ENCODE data around the gene STIMATE. TPM values are rescaled to one million over a fixed set of nuclear protein-coding genes. Genes with fewer than 3 reads are reported as not detected.

Gene STIMATE
- polyA plus RNA-seq, 2 donors = 6.0 to 7.4 TPM

DNA sequence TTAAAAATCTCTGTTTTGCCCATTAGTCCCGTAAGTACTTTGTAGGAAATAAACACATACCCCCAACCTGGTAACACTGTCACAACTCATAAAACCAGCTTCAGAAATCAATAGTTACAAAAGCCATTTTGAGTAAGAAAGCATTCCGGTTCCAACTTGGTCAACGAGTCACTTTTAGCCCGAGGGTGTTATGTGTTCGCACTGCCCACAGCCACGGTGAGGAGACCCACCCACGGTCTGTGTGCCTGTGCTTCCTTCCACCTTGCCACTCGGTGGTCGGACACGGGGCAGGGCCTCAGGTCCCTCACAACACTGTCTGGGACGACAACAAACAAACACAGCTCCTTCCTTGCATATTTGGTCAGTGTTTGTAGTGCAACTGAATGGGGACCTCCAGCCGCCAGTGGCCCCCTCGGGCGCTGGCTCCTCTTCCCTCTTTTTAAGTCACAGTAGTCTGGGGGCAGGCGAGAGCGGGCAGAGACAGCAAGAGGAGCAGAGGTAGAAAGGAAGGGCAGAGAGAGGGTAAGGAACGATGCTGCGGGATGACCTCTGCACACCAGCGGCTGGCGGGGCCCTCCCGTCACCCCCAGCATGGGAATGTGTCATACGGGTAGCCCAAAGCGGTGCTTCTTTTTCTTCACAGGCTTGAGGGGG, 57.3 kb downstream of the STIMATE start:
- H3K36me3 ChIP-seq (ENCODE audit: control insufficient read depth in 2 of 2, insufficient read depth in 2 of 2, low read length in 1 of 2) = peaks cover 9 to 19% of the 10 kb centered on the region in 2 donors

DNA sequence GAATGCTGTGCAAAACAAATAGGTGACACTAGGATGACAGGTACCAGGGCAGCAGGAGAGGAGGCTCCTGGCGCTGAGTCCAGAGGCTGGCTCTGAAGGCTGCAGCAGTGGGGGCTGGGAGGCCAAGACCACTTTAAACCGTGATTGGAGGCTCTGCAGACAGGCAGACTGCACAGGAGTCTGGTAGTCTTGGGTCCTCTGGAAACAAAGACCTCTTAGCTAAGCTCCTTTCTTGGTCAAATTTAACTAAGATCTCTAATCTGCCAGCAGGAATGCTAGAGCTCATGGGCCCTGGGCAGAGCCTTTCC, 58.1 kb downstream of the STIMATE start:
- Histone ChIP-seq H3K4me1 (ENCODE audit: control insufficient read depth in 2 of 2, insufficient read depth in 2 of 2, low read length in 1 of 2) (peaks cover 2 to 7% of the 10 kb centered on the region in 2 donors), H3K9me3 (ENCODE audit: control insufficient read depth in 2 of 2, insufficient read depth in 1 of 2, low read depth in 1 of 2, low read length in 1 of 2) (no peaks in the 10 kb centered on the region), H3K27ac (ENCODE audit: low read depth in 2 of 2, low read length in 1 of 2) (no peak overlapping the region), H3K27me3 (ENCODE audit: control insufficient read depth in 1 of 2, insufficient read depth in 2 of 2, low read length in 2 of 2) (no peaks in the 10 kb centered on the region), H3K4me3 (ENCODE audit: low read depth in 1 of 2, low read length in 2 of 2) (no peak overlapping the region), H3K36me3 (ENCODE audit: control insufficient read depth in 2 of 2, insufficient read depth in 2 of 2, low read length in 1 of 2) (peaks cover 9 to 19% of the 10 kb centered on the region in 2 donors)
- WGBS, 2 donors = 82 to 88% methylated on average over 2 of the region's 2 CpGs

More for the DNA sequence above, 57.3 kb downstream of the STIMATE start:
- WGBS, 2 donors = 86 to 88% methylated on average over 19 to 23 of the region's 23 CpGs
- H3K4me3 ChIP-seq (ENCODE audit: low read depth in 1 of 2, low read length in 2 of 2) = no peak overlapping the region
- no peaks in the 10 kb centered on the region for H3K27me3 ChIP-seq (ENCODE audit: control insufficient read depth in 1 of 2, insufficient read depth in 2 of 2, low read length in 2 of 2)
- H3K4me1 ChIP-seq (ENCODE audit: control insufficient read depth in 2 of 2, insufficient read depth in 2 of 2, low read length in 1 of 2) = peaks cover 2 to 7% of the 10 kb centered on the region in 2 donors
- H3K9me3 ChIP-seq (ENCODE audit: control insufficient read depth in 2 of 2, insufficient read depth in 1 of 2, low read depth in 1 of 2, low read length in 1 of 2) = no peaks in the 10 kb centered on the region
- H3K27ac ChIP-seq (ENCODE audit: low read depth in 2 of 2, low read length in 1 of 2) = no peak overlapping the region

- peaks cover 9 to 19% of the 10 kb centered on the region in 2 donors for H3K36me3 ChIP-seq (ENCODE audit: control insufficient read depth in 2 of 2, insufficient read depth in 2 of 2, low read length in 1 of 2)
- H3K4me3 ChIP-seq (ENCODE audit: low read depth in 1 of 2, low read length in 2 of 2) = no peak overlapping the region
- 84 to 87% methylated on average over 8 of the region's 8 CpGs for WGBS, 2 donors
- no peaks in the 10 kb centered on the region for H3K9me3 ChIP-seq (ENCODE audit: control insufficient read depth in 2 of 2, insufficient read depth in 1 of 2, low read depth in 1 of 2, low read length in 1 of 2)
- H3K27me3 ChIP-seq (ENCODE audit: control insufficient read depth in 1 of 2, insufficient read depth in 2 of 2, low read length in 2 of 2) = no peaks in the 10 kb centered on the region
- H3K4me1 ChIP-seq (ENCODE audit: control insufficient read depth in 2 of 2, insufficient read depth in 2 of 2, low read length in 1 of 2) = peaks cover 2 to 5% of the 10 kb centered on the region in 2 donors
- H3K27ac ChIP-seq (ENCODE audit: low read depth in 2 of 2, low read length in 1 of 2) = no peak overlapping the region
Observed at GRCh38 chr3:52838561-52839267, 58.6 kb downstream of the STIMATE start.

- no peak overlapping the region for H3K27ac ChIP-seq (ENCODE audit: low read depth in 2 of 2, low read length in 1 of 2)
- no peak overlapping the region for H3K4me3 ChIP-seq (ENCODE audit: low read depth in 1 of 2, low read length in 2 of 2)
- H3K27me3 ChIP-seq (ENCODE audit: control insufficient read depth in 1 of 2, insufficient read depth in 2 of 2, low read length in 2 of 2) = no peaks in the 10 kb centered on the region
- WGBS, 2 donors = 86% methylated on average over 4 of the region's 4 CpGs
- H3K4me1 ChIP-seq (ENCODE audit: control insufficient read depth in 2 of 2, insufficient read depth in 2 of 2, low read length in 1 of 2) = peaks cover 2 to 3% of the 10 kb centered on the region in 2 donors
- H3K36me3 ChIP-seq (ENCODE audit: control insufficient read depth in 2 of 2, insufficient read depth in 2 of 2, low read length in 1 of 2) = peaks cover 9 to 16% of the 10 kb centered on the region in 2 donors
- H3K9me3 ChIP-seq (ENCODE audit: control insufficient read depth in 2 of 2, insufficient read depth in 1 of 2, low read depth in 1 of 2, low read length in 1 of 2) = no peaks in the 10 kb centered on the region
Observed at GRCh38 chr3:52836986-52837385, 60.4 kb downstream of the STIMATE start.

GRCh38 chr3:52836471-52836845, 60.9 kb downstream of the STIMATE start:
- peaks cover 3 to 4% of the 10 kb centered on the region in 2 donors for H3K4me1 ChIP-seq (ENCODE audit: control insufficient read depth in 2 of 2, insufficient read depth in 2 of 2, low read length in 1 of 2)
- 85% methylated on average over 5 of the region's 5 CpGs for WGBS, 2 donors
- no peak overlapping the region for H3K27ac ChIP-seq (ENCODE audit: low read depth in 2 of 2, low read length in 1 of 2)
- no peaks in the 10 kb centered on the region for H3K27me3 ChIP-seq (ENCODE audit: control insufficient read depth in 1 of 2, insufficient read depth in 2 of 2, low read length in 2 of 2)
- H3K36me3 ChIP-seq (ENCODE audit: control insufficient read depth in 2 of 2, insufficient read depth in 2 of 2, low read length in 1 of 2) = peaks cover 9 to 14% of the 10 kb centered on the region in 2 donors
- H3K4me3 ChIP-seq (ENCODE audit: low read depth in 1 of 2, low read length in 2 of 2) = no peak overlapping the region
- H3K9me3 ChIP-seq (ENCODE audit: control insufficient read depth in 2 of 2, insufficient read depth in 1 of 2, low read depth in 1 of 2, low read length in 1 of 2) = no peaks in the 10 kb centered on the region

- Histone ChIP-seq H3K9me3 (ENCODE audit: control insufficient read depth in 2 of 2, insufficient read depth in 1 of 2, low read depth in 1 of 2, low read length in 1 of 2) (no peaks in the 10 kb centered on the region), H3K36me3 (ENCODE audit: control insufficient read depth in 2 of 2, insufficient read depth in 2 of 2, low read length in 1 of 2) (peaks cover 6 to 13% of the 10 kb centered on the region in 2 donors), H3K27ac (ENCODE audit: low read depth in 2 of 2, low read length in 1 of 2) (no peak overlapping the region), H3K4me3 (ENCODE audit: low read depth in 1 of 2, low read length in 2 of 2) (no peak overlapping the region), H3K27me3 (ENCODE audit: control insufficient read depth in 1 of 2, insufficient read depth in 2 of 2, low read length in 2 of 2) (no peaks in the 10 kb centered on the region), H3K4me1 (ENCODE audit: control insufficient read depth in 2 of 2, insufficient read depth in 2 of 2, low read length in 1 of 2) (peaks cover 3 to 6% of the 10 kb centered on the region in 2 donors)
- 81 to 83% methylated on average over 8 of the region's 8 CpGs for WGBS, 2 donors
Observed at GRCh38 chr3:52835766-52836470, 61.4 kb downstream of the STIMATE start.

DNA sequence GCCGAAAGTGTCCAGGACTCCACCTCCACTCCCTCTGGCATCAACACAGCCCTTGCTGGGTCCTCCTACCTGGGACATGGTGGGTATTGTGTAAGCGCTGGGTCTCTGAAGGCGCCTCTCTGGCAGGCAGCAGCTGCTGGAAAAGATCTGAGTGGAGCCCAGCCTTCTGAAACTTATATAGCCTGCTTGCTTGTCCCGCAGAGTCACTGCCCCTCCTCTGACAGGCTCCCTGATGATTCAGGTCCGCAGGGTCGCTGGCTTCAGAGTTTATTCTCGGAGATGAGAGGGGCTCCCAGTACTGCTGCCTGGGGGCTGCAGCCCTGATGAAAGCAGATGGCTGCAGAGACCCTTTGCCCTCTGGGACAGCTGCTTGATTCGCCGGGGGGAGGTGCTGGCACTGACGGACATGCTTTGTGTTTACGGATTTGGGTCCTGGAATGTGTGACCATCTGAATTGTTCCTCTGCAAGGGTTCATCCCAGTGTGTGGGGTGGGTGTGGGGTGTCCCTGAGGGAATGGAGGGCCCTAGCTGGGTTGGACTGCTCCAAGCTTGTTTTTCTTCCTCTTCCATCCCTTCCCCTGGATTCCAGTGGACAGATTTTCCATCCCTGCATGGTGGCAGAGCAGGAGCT, 62.4 kb downstream of the STIMATE start, which contains the start of gene MUSTN1:
Gene MUSTN1 (minus strand): TSS at position 149 of the 631 bp plus-strand sequence. CDS start 71 bp downstream, at position 78.
- Histone ChIP-seq H3K27me3 (ENCODE audit: control insufficient read depth in 1 of 2, insufficient read depth in 2 of 2, low read length in 2 of 2) (no peaks in the 10 kb centered on the region), H3K27ac (ENCODE audit: low read depth in 2 of 2, low read length in 1 of 2) (no peak within 1 kb of the TSS), H3K9me3 (ENCODE audit: control insufficient read depth in 2 of 2, insufficient read depth in 1 of 2, low read depth in 1 of 2, low read length in 1 of 2) (no peaks in the 10 kb centered on the region), H3K36me3 (ENCODE audit: control insufficient read depth in 2 of 2, insufficient read depth in 2 of 2, low read length in 1 of 2) (peaks cover 3 to 9% of the 10 kb centered on the region in 2 donors), H3K4me3 (ENCODE audit: low read depth in 1 of 2, low read length in 2 of 2) (no peak within 1 kb of the TSS), H3K4me1 (ENCODE audit: control insufficient read depth in 2 of 2, insufficient read depth in 2 of 2, low read length in 1 of 2) (peaks cover 5 to 6% of the 10 kb centered on the region in 2 donors)
- 65% methylated on average over 11 of the region's 11 CpGs for WGBS, 2 donors

GRCh38 chr3:52833202-52833601, 64.1 kb downstream of the STIMATE start:
- H3K27me3 ChIP-seq (ENCODE audit: control insufficient read depth in 1 of 2, insufficient read depth in 2 of 2, low read length in 2 of 2) = no peaks in the 10 kb centered on the region
- no peak overlapping the region for H3K4me3 ChIP-seq (ENCODE audit: low read depth in 1 of 2, low read length in 2 of 2)
- peaks cover 2 to 5% of the 10 kb centered on the region in 2 donors for H3K36me3 ChIP-seq (ENCODE audit: control insufficient read depth in 2 of 2, insufficient read depth in 2 of 2, low read length in 1 of 2)
- H3K9me3 ChIP-seq (ENCODE audit: control insufficient read depth in 2 of 2, insufficient read depth in 1 of 2, low read depth in 1 of 2, low read length in 1 of 2) = no peaks in the 10 kb centered on the region
- H3K4me1 ChIP-seq (ENCODE audit: control insufficient read depth in 2 of 2, insufficient read depth in 2 of 2, low read length in 1 of 2) = peaks cover 3 to 5% of the 10 kb centered on the region in 2 donors
- WGBS, 2 donors = 93 to 95% methylated on average over 14 of the region's 14 CpGs
- no peak overlapping the region for H3K27ac ChIP-seq (ENCODE audit: low read depth in 2 of 2, low read length in 1 of 2)
